Endodermal cell (in vitro differentiated cells): ENCODE results near the gene IZUMO1. TPM values are rescaled to one million over a fixed set of nuclear protein-coding genes. Genes with fewer than 3 reads are reported as not detected.

Experiments used
- DNase-seq: peaks from one replicate; pipeline ENCODE4 v3.0.0-alpha.2; 2017
- H3K27ac ChIP-seq: 2 replicates; pipeline ENCODE4 v1.5.1; 2013; ENCODE audit warnings: mild to moderate bottlenecking, low read depth, low read length, moderate library complexity
- H3K27me3 ChIP-seq: 2 replicates; pipeline ENCODE4 v1.6.1; 2013; ENCODE audit warnings: mild to moderate bottlenecking, low read length, moderate library complexity; ENCODE audit not compliant: insufficient read depth, control insufficient read depth, poor library complexity, severe bottlenecking
- H3K36me3 ChIP-seq: 2 replicates; pipeline ENCODE4 v1.7.0; 2013; ENCODE audit warnings: mild to moderate bottlenecking, low read length, moderate library complexity; ENCODE audit not compliant: control insufficient read depth, insufficient read depth
- H3K4me1 ChIP-seq: one replicate; pipeline ENCODE4 v1.7.0; 2013; ENCODE audit warnings: low read length; ENCODE audit not compliant: control insufficient read depth, insufficient read depth
- H3K4me3 ChIP-seq: 2 replicates; pipeline ENCODE4 v1.5.1; 2013; ENCODE audit warnings: mild to moderate bottlenecking, low read length, moderate library complexity
- H3K9ac ChIP-seq: 2 replicates; pipeline ENCODE4 v1.6.1; 2013; ENCODE audit warnings: mild to moderate bottlenecking, low read length, moderate library complexity; ENCODE audit not compliant: poor library complexity, severe bottlenecking; ENCODE audit errors: extremely low read depth
- H3K9me3 ChIP-seq: 2 replicates; pipeline ENCODE4 v1.6.1; 2013; ENCODE audit warnings: mild to moderate bottlenecking, low read length, moderate library complexity; ENCODE audit not compliant: control insufficient read depth
- H3K27ac Mint-ChIP-seq: 2 replicates; pipeline ENCODE4 v1.8.0; 2020; ENCODE audit warnings: mixed read lengths
- H3K27me3 Mint-ChIP-seq: 2 replicates; pipeline ENCODE4 v1.8.0; 2021; ENCODE audit warnings: mild to moderate bottlenecking, mixed read lengths; ENCODE audit not compliant: insufficient read depth
- H3K36me3 Mint-ChIP-seq: 2 replicates; pipeline ENCODE4 v1.8.0; 2020; ENCODE audit warnings: low read depth, mixed read lengths
- H3K4me1 Mint-ChIP-seq: 2 replicates; pipeline ENCODE4 v1.8.0; 2020; ENCODE audit warnings: mixed read lengths
- H3K4me3 Mint-ChIP-seq: 2 replicates; pipeline ENCODE4 v1.8.0; 2020; ENCODE audit warnings: mild to moderate bottlenecking, moderate library complexity, mixed read lengths
- H3K9me3 Mint-ChIP-seq: 2 replicates; pipeline ENCODE4 v1.8.0; 2020; ENCODE audit warnings: mild to moderate bottlenecking, mixed read lengths
- WGBS, 2 experiments: methylation state at CpG; one replicate each; pipeline versions ENCODE4 v1.1.5 to v1.1.7; 2013; ENCODE audit warnings: missing lambda C conversion rate in 2 of 2, mixed read lengths in 1 of 2; ENCODE audit not compliant: insufficient coverage in 1 of 2, insufficient read length in 1 of 2; 5-methylcytosine and 5-hydroxymethylcytosine counted together
- total RNA-seq, 2 donors: library from RNA; stranded (reverse); fragmentation: NEBNext Ultra II Directional in 1 of 2; extraction: Animal tissue kit (Norgen Biotek cat#: 25700) in 1 of 2; gene quantifications; 2 replicates in 1 of 2; 3 replicates in 1 of 2; pipeline ENCODE4 v1.2.1, GENCODE V29; 2021
- TF ChIP-seq, protein P1 (sequence below): fragments of 200-600 bp; sonication (generic); conservative IDR thresholded peaks from 2 replicates; pipeline ENCODE4 v1.5.0; 2021; ENCODE audit warnings: antibody characterized with exemption, mild to moderate bottlenecking

The IZUMO1 gene
- total RNA-seq, 2 donors from 2014 or later = 0.22 to 0.80 TPM

DNA sequence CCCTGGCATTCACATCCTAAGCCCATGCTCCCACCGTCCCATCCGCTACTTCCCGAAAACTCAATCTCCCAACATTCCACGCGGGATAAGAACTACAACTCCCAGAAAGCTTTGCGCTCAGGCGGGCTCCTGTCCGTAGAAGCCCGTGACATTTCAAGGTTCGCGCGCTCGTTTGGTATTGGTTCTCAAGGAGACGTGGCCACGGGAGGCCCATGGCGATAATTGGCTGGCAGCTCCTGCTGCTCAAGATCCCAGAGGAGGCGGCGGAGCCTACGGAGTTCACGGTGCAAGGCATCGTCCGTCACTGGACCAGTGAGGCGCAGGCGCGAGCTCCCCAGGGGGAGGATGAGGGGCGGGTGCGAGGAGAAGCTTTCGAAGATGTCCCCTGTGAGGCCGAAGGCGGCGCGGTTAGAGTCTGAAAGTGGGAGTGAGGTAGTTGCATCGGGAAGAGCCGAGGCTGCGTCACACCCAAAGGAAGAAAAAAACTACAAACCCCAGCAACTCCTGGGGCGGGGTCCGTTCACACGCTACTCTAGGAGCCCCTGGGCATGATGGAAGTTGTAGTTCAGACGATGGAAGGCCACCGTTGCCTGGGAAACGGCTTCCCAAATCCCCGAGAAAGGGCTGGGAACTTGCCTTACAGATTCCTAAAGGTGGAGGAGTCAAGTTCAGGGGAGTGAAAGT lies 26.0 kb downstream of the IZUMO1 start:
- 0 to 1% methylated on average over 24 to 42 of the region's 42 CpGs for WGBS, 2 experiments
- H3K4me1 Mint-ChIP-seq = peaks cover 16% of the 10 kb centered on the region
- TF ChIP-seq, protein P1, sequence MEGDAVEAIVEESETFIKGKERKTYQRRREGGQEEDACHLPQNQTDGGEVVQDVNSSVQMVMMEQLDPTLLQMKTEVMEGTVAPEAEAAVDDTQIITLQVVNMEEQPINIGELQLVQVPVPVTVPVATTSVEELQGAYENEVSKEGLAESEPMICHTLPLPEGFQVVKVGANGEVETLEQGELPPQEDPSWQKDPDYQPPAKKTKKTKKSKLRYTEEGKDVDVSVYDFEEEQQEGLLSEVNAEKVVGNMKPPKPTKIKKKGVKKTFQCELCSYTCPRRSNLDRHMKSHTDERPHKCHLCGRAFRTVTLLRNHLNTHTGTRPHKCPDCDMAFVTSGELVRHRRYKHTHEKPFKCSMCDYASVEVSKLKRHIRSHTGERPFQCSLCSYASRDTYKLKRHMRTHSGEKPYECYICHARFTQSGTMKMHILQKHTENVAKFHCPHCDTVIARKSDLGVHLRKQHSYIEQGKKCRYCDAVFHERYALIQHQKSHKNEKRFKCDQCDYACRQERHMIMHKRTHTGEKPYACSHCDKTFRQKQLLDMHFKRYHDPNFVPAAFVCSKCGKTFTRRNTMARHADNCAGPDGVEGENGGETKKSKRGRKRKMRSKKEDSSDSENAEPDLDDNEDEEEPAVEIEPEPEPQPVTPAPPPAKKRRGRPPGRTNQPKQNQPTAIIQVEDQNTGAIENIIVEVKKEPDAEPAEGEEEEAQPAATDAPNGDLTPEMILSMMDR = no peak
- Histone ChIP-seq H3K9me3 (no peaks in the 10 kb centered on the region), H3K36me3 (no peaks in the 10 kb centered on the region), H3K27me3 (no peaks in the 10 kb centered on the region), H3K9ac (peak overlapping the region; percentile 57), H3K4me3 (peak overlapping the region; percentile 88), H3K27ac (peak overlapping the region; percentile 81), H3K4me1 (no peaks in the 10 kb centered on the region)
- no peaks in the 10 kb centered on the region for H3K9me3 Mint-ChIP-seq
- H3K27me3 Mint-ChIP-seq = no peaks in the 10 kb centered on the region
- DNase-seq = peak; percentile 100
- H3K27ac Mint-ChIP-seq = peak overlapping the region; percentile 99
- no peaks in the 10 kb centered on the region for H3K36me3 Mint-ChIP-seq
- peak overlapping the region; percentile 91 for H3K4me3 Mint-ChIP-seq

DNA sequence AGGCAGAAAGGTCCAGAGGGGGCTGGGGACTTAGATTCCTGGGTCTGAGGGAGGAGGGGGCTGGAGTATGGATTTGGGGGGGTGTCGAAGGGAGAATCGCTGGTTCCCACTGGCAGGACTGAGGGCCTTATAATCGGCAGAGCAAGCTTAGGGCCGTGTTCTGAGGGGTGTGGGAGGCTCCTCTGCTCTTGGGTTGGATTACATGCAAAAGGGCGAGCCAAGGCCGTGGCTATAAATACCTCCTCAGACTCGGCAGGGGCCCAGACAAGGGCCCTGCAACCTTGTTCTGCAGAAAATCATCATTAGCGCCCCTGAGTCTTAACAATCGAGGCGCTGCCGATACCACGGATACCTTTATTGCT lies 26.5 kb downstream of the IZUMO1 start:
- no peaks in the 10 kb centered on the region for H3K27me3 Mint-ChIP-seq
- Histone ChIP-seq H3K4me3 (peak overlapping the region; percentile 88), H3K36me3 (no peaks in the 10 kb centered on the region), H3K9ac (no peak overlapping the region), H3K27me3 (no peaks in the 10 kb centered on the region), H3K27ac (no peak overlapping the region), H3K9me3 (no peaks in the 10 kb centered on the region), H3K4me1 (no peaks in the 10 kb centered on the region)
- H3K4me1 Mint-ChIP-seq = peaks cover 16% of the 10 kb centered on the region
- H3K36me3 Mint-ChIP-seq = no peaks in the 10 kb centered on the region
- no peaks in the 10 kb centered on the region for H3K9me3 Mint-ChIP-seq
- DNase-seq = no peak
- no peak overlapping the region for H3K27ac Mint-ChIP-seq
- peak overlapping the region; percentile 91 for H3K4me3 Mint-ChIP-seq
- TF ChIP-seq, protein P1 = no peak
- WGBS, 2 experiments = 34 to 39% methylated on average over 10 to 12 of the region's 12 CpGs

DNA sequence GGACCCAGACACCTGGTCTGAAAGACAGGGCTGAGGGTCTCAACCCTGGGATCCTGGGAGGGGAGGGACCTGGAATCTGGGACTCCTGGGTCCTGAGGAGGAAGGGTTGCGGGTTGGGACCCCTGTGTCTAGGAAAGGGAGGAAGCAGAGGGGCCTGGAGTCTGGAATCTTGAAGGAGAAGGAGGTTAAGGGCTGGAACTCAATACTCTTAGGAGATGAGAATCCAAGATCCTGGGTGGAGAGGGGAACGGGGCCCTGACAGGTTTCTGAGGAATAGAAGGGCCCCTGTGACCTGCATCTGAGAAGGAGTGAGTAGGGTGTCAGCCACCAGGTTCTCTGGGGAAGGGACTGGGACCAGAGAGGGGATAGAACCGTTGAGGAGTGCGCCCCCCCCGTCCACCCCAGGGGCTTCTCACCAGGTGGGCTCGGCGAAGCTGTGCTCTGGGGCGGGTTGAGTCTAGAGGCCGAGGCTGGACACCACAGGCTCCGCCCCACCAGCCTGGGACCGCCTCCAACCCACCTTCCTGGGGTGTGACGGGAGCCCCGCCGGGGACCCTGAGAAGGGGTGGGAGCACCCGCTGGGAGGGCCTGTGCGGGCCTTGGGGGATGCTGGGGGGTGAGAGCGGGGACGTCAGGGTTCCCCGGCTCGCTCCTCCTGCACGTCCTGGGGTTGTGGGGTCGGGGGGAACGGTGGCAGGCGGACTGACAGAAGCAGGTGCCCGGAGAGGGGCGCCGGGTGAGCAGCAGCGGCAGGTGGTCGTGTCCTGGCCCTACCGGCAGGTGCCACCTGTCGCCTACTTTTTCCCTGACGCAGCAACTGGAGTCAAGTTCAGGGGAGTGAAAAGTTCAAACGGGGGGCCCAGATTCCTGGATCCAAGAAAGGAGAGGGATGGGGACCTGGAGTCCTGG lies 27.2 kb downstream of the IZUMO1 start, which contains the start of gene MAMSTR:
TSS of gene MAMSTR (minus strand) at position 463 of the 909 bp plus-strand sequence. CDS start 694 bp downstream, outside the sequence.
- 91 to 93% methylated on average over 25 to 33 of the region's 33 CpGs for WGBS, 2 experiments
- peak within 1 kb of the TSS; percentile 44 for H3K27ac ChIP-seq
- H3K9me3 ChIP-seq = no peaks in the 10 kb centered on the region
- H3K27me3 ChIP-seq = no peaks in the 10 kb centered on the region
- no peaks in the 10 kb centered on the region for H3K4me1 ChIP-seq
- TF ChIP-seq, protein P1 = peak; percentile 11
- Mint-ChIP-seq H3K27ac (peak within 1 kb of the TSS; percentile 57), H3K27me3 (no peaks in the 10 kb centered on the region), H3K4me3 (peak within 1 kb of the TSS; percentile 91), H3K4me1 (peaks cover 20% of the 10 kb centered on the region), H3K9me3 (no peaks in the 10 kb centered on the region), H3K36me3 (no peaks in the 10 kb centered on the region)
- H3K36me3 ChIP-seq = no peaks in the 10 kb centered on the region
- no peak within 1 kb of the TSS for H3K9ac ChIP-seq
- DNase-seq = no peak
- H3K4me3 ChIP-seq = peak within 1 kb of the TSS; percentile 88
